Mucosa of descending colon (tissue), 3 donors: ENCODE results near the gene GSX1. TPM values are rescaled to one million over a fixed set of nuclear protein-coding genes. Genes with fewer than 3 reads are reported as not detected.

Source experiments
- ATAC-seq: fragments of 200-7000 bp; cut with Tn5 transposase; one replicate; pipeline ENCODE4 v1.9.1; 2020; ENCODE audit warnings: mild to moderate bottlenecking, moderate library complexity
- DNase-seq, 3 donors: peaks; one replicate each; pipeline ENCODE4 v3.0.0-alpha.2; 2020
- H3K36me3 ChIP-seq: fragments of 200-600 bp; one replicate; pipeline ENCODE4 v1.8.0; 2021; ENCODE audit warnings: low read depth, mild to moderate bottlenecking
- H3K4me1 ChIP-seq: fragments of 200-600 bp; one replicate; pipeline ENCODE4 v1.8.0; 2021; ENCODE audit warnings: low read depth, mild to moderate bottlenecking
- H3K4me3 ChIP-seq: fragments of 200-600 bp; one replicate; pipeline ENCODE4 v1.8.0; 2021; ENCODE audit warnings: mild to moderate bottlenecking
- H3K9me3 ChIP-seq: fragments of 200-600 bp; one replicate; pipeline ENCODE4 v1.8.0; 2021; ENCODE audit warnings: mild to moderate bottlenecking
- CTCF ChIP-seq: fragments of 200-600 bp; IDR thresholded peaks from one replicate; pipeline ENCODE4 v1.8.0; 2022; ENCODE audit warnings: antibody characterized with exemption, mild to moderate bottlenecking
- intact Hi-C, 2 donors: fragments of 100-400 bp; cut with DNase I in 1 of 2; cut with micrococcal nuclease in 1 of 2; formaldehyde crosslinking; loops; one replicate each; pipeline versions ENCODE4 v1.11.0 to v1.11.1; 2022; cut with DNase I, micrococcal nuclease
- total RNA-seq, 3 donors: library from RNA; stranded (reverse); fragmentation: NEBNext Ultra II Directional in 2 of 3; extraction: Animal tissue kit (Norgen Biotek cat#: 25700) in 2 of 3; gene quantifications; one replicate each; pipeline versions ENCODE4 v1.2.1 to v1.2.4, GENCODE V29; 2021 to 2023
- donor health status: DM: no; HTN: no; CAD: no; lungs with moderate emphysema.
- donor health status: DM: no; HTN: no; CAD: no.
- donor health status: DM: no; HTN: yes; CAD: no.

Gene GSX1
- total RNA-seq, 3 donors from 2014 or later = not detected

GRCh38 chr13:27794921-27795717 is 2.8 kb downstream of the GSX1 start:
- no peak for TF ChIP-seq CTCF
- Histone ChIP-seq H3K4me1 (peaks cover 13% of the 10 kb centered on the region), H3K9me3 (no peaks in the 10 kb centered on the region), H3K4me3 (no peak overlapping the region), H3K36me3 (no peaks in the 10 kb centered on the region)
- intact Hi-C loops = no loop called here
- DNase-seq (no peak), ATAC-seq (no peak)

- DNase-seq (no peak), ATAC-seq (no peak)
- H3K4me3 ChIP-seq = no peak overlapping the region
- intact Hi-C loops = no loop called here
- no peak for TF ChIP-seq CTCF
- no peaks in the 10 kb centered on the region for H3K36me3 ChIP-seq
- no peaks in the 10 kb centered on the region for H3K9me3 ChIP-seq
- H3K4me1 ChIP-seq = peaks cover 12% of the 10 kb centered on the region
Measured at GRCh38 chr13:27795718-27796019, 3.4 kb downstream of the GSX1 start.

GRCh38 chr13:27796544-27797227 is 4.4 kb downstream of the GSX1 start:
- Histone ChIP-seq H3K9me3 (no peaks in the 10 kb centered on the region), H3K4me3 (no peak overlapping the region), H3K4me1 (peaks cover 7% of the 10 kb centered on the region), H3K36me3 (no peaks in the 10 kb centered on the region)
- no peak for DNase-seq
- no peak for TF ChIP-seq CTCF
- ATAC-seq = no peak
- intact Hi-C loops = no loop called here

- DNase-seq (no peak), ATAC-seq (peak; percentile 39)
Measured at GRCh38 chr13:27797228-27797624, 4.9 kb downstream of the GSX1 start.

GRCh38 chr13:27806744-27807387 is 14.6 kb downstream of the GSX1 start:
- no peak for ATAC-seq
- Histone ChIP-seq H3K36me3 (no peaks in the 10 kb centered on the region), H3K4me1 (no peaks in the 10 kb centered on the region), H3K4me3 (no peak overlapping the region), H3K9me3 (no peaks in the 10 kb centered on the region)
- no peak for TF ChIP-seq CTCF
- DNase-seq = no peak
- intact Hi-C loops = no loop called here

More at GRCh38 chr13:27797228-27797624, 4.9 kb downstream of the GSX1 start:
- intact Hi-C loops = no loop called here
- H3K9me3 ChIP-seq = no peaks in the 10 kb centered on the region
- peaks cover 6% of the 10 kb centered on the region for H3K4me1 ChIP-seq
- TF ChIP-seq CTCF = no peak
- H3K36me3 ChIP-seq = no peaks in the 10 kb centered on the region
- no peak overlapping the region for H3K4me3 ChIP-seq
